Lower leg skin (tissue), 4 donors: ENCODE results near the gene PRM1. TPM values are rescaled to one million over a fixed set of nuclear protein-coding genes. Genes with fewer than 3 reads are reported as not detected.

Experiments
- DNase-seq, 2 donors: peaks; one replicate each; pipeline ENCODE4 v3.0.0-alpha.2; 2019; ENCODE audit warnings: low spot score in 2 of 2
- H3K4me3 ChIP-seq: fragments of 200-600 bp; sonication (generic); 2 replicates; pipeline ENCODE4 v1.5.1; 2017; ENCODE audit warnings: mild to moderate bottlenecking, low read depth; ENCODE audit not compliant: poor library complexity, severe bottlenecking
- POLR2A ChIP-seq, 2 donors: fragments of 450-650 bp; IDR thresholded peaks; one replicate each; pipeline ENCODE4 v1.6.1; 2016 to 2017; ENCODE audit warnings: antibody characterized with exemption in 2 of 2, mild to moderate bottlenecking in 1 of 2, moderate library complexity in 1 of 2
- WGBS, 2 donors: methylation state at CpG; one replicate each; pipeline ENCODE4 v1.1.5; 2018; 5-methylcytosine and 5-hydroxymethylcytosine counted together
- intact Hi-C: fragments of 100-400 bp; cut with DNase I; formaldehyde crosslinking; loops from one replicate; pipeline ENCODE4 v1.15.0; 2023; ENCODE audit warnings: low total_unique reads
- total RNA-seq, 4 donors: library from RNA; depleted of rRNA; stranded (reverse); fragments of >200 nt; gene quantifications; one replicate each; pipeline ENCODE4 v1.1.0, GENCODE V29; 2016
- TF ChIP-seq, protein P1 (sequence below), 3 donors: fragments of 450-650 bp; IDR thresholded peaks; one replicate each; pipeline ENCODE4 v1.5.1; 2016; ENCODE audit warnings: antibody characterized with exemption in 3 of 3, mild to moderate bottlenecking in 3 of 3, moderate library complexity in 2 of 3

PRM1 gene
- total RNA-seq, 4 donors from 2014 or later: not detected

DNA sequence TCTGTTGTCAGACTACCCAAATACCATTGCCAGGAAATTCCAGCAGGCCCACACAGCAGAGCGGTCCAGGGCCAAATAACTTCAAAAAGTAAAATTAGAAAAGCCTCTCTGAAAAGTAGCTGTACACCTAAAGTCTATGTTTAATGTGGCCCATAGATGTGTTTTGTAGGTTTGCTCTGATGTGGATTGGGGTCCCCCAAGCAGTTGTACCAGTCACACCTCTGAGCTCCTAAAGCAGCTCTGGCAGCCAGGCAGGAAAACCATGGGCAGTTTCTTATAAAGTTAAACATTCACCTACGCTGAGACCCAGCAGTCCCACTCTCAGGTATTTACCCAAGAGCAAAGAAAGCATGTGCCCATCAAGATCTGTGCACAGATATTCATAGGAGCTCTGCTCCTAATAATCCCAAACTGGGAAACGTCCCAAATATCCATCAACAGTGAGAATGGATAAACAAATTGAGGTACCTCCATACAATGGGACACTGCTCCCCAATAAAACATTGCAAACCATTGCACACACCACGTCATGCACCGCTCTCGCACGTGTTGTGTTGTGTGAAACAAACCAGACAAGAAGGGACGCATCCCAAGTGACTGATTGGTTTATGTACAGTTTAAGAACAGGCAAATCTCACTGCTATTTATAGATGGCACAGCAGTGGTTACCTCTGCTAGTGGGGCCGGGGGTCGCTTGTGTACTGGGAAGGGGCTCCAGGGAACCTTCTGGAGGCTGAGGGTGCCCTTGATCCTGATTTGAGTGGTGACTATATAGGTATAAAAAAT, 15.8 kb upstream of the PRM1 start:
- peak in 1 of 2 donors; percentile 35 for DNase-seq
- WGBS, 2 donors: 35 to 39% methylated on average over 9 of the region's 10 CpGs
- intact Hi-C loops: no loop called here
- TF ChIP-seq, protein P1, sequence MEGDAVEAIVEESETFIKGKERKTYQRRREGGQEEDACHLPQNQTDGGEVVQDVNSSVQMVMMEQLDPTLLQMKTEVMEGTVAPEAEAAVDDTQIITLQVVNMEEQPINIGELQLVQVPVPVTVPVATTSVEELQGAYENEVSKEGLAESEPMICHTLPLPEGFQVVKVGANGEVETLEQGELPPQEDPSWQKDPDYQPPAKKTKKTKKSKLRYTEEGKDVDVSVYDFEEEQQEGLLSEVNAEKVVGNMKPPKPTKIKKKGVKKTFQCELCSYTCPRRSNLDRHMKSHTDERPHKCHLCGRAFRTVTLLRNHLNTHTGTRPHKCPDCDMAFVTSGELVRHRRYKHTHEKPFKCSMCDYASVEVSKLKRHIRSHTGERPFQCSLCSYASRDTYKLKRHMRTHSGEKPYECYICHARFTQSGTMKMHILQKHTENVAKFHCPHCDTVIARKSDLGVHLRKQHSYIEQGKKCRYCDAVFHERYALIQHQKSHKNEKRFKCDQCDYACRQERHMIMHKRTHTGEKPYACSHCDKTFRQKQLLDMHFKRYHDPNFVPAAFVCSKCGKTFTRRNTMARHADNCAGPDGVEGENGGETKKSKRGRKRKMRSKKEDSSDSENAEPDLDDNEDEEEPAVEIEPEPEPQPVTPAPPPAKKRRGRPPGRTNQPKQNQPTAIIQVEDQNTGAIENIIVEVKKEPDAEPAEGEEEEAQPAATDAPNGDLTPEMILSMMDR (IDR thresholded peaks at IDR 0.05): no peak
- no peak for TF ChIP-seq POLR2A (IDR thresholded peaks at IDR 0.05)
- H3K4me3 ChIP-seq: no peak overlapping the region

DNA sequence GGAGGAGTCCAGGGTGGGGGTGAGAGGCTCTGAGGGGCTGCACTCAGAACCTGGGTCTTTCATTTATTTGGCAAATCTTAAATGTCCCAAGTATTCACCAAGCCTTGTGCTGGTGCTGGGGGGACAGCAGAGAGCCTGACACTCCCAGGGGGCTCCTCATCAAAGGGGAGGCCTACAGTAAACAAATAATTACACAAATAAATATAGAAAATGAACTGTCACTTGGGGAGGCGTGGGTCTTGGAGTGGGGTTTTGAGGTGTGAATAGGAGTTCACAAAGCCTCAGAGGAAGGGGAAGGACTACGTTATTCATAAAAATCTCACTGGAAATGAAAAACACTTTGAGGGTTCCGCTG, 15.2 kb upstream of the PRM1 start:
- WGBS, 2 donors: 85 to 86% methylated on average over 3 of the region's 3 CpGs
- no peak overlapping the region for H3K4me3 ChIP-seq
- TF ChIP-seq, protein P1 (IDR thresholded peaks at IDR 0.05): no peak
- no peak for TF ChIP-seq POLR2A (IDR thresholded peaks at IDR 0.05)
- intact Hi-C loops: no loop called here
- no peak for DNase-seq

- no peak overlapping the region for H3K4me3 ChIP-seq
- TF ChIP-seq, protein P1 (IDR thresholded peaks at IDR 0.05): no peak
- no peak for TF ChIP-seq POLR2A (IDR thresholded peaks at IDR 0.05)
- 94% methylated on average over 4 of the region's 4 CpGs for WGBS, 2 donors
- no peak for DNase-seq
- intact Hi-C loops: no loop called here
Measured at GRCh38 chr16:11295672-11296071, 14.5 kb upstream of the PRM1 start.

GRCh38 chr16:11292076-11292748, 11.1 kb upstream of the PRM1 start:
- no peak for DNase-seq
- intact Hi-C loops: no loop called here
- no peak for TF ChIP-seq POLR2A (IDR thresholded peaks at IDR 0.05)
- TF ChIP-seq, protein P1 (IDR thresholded peaks at IDR 0.05): no peak
- H3K4me3 ChIP-seq: no peak overlapping the region
- WGBS, 2 donors: 88 to 92% methylated on average over 7 of the region's 7 CpGs

DNA sequence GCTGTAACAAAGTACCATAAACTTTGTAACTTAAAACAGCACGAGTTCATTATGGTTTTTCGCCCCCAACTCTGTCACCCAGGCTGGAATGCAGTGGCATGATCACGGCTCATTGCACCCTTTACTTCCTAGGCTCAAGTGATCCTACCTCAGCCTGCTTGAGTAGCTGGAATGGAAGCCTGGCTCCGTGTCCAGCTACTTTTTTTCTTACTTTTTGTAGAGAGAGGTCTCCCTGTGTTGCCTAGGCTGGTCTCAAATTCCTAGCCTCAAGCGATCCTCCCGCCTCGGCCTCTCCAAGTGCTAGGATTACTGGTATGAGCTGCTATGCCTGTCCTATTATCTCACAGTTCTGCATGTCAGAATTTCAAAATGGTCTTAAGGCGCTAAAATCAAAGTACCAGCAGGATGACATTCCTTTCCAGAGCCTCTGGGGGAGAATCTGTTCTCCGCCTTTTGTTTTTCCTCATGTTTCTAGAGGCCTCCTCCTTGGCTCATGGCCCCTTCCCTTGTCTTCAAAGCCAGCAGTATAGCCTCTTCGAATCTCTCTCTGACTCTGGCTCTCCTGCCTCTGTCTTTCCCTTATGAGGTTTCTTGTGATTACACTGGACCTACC, 10.1 kb upstream of the PRM1 start:
- 69 to 82% methylated on average over 10 of the region's 10 CpGs for WGBS, 2 donors
- H3K4me3 ChIP-seq: no peak overlapping the region
- intact Hi-C loops: no loop called here
- DNase-seq: no peak
- no peak for TF ChIP-seq POLR2A (IDR thresholded peaks at IDR 0.05)
- TF ChIP-seq, protein P1 (IDR thresholded peaks at IDR 0.05): no peak
